CMK (cell line): ENCODE results near the gene PRPF8.

Experiments used
- DNase-seq: peaks from one replicate; pipeline ENCODE4 v3.0.0-alpha.2; 2010; ENCODE audit warnings: low read depth

Gene PRPF8

DNA sequence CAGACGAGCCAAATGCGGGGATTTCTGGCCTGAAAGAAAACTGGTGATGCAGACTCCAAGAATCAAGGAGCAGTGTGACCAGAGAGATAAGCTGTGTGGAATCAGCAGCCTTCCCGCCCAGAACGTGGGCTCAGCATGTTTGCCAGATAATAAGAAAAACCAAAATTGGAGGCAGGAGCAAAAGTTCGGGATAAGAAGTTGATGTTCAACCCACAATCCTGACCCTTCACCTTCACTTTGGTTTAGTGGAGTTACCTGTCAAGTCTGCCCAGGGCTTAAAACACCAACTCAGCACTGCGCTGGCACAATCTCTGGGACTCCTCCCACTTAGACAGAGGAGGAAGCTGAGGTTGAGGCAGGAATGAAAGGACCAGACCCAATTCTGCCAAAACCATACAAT, 59.1 kb downstream of the PRPF8 start:
- no peak for DNase-seq

DNA sequence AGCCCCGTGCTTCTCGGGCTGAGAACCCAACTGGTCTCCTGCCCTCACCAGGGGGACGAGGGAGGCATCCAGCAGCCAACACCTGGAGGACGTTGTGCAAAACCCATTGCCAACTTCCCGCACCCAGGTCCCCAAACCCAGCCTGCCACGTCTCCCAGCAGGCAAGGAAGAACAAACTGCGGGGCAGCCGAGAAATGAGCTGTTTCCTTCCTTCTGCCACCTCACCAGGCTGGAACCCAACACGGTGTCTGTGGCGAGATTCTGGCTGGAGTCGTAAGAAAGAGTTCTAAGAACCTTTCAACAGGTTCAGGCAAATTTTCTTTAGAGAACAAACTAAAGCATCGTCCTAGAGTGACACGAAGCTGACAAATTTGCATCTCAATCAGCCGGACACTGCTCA, 59.6 kb downstream of the PRPF8 start:
- DNase-seq = no peak

DNA sequence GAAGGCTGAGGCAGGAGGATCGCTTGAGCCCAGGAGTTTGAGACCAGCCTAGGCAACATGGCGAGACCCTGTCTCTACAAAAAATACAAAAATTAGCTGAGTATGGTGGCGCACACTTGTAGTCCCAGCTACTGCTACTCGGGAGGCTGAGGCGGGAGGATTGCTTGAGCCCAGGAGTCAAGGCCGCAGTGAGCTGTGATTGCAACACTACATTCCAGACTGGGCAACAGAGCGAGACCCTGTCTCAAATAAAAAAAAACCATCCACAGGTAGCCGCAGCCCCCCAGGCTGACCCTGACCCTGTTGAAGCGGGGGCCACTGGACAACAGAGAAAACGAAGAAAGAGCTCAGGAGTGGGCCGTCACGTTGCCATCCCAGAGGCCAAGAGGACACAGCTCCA, 60.0 kb downstream of the PRPF8 start:
- no peak for DNase-seq

DNA sequence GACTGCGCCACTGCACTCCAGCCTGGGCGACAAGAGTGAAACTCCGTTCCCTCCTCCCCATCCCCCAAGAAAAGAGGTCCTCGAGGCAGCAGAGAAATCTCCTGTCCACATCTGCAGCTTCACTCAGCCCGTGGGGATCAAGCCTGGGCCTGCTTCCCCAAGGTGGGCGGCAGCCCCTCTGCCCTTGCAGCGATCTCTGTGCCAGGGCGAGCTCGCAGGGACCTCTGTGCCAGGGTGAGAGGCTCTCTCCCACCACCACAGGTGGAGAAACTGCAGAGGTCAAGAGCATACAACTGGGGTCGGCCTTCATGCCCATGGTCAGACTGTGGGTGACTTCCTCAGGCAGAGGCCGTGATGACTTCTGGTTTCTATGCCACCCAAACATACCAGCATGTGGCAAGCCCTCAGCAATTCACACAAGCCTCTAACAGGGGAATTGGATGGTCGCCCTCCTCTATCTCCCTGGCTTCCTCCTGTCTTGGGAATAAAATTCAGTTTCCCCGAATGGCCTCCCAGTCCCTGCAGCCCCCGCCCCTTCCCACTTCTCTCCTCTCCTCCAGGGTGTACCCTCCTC, 61.5 kb downstream of the PRPF8 start:
- no peak for DNase-seq

DNA sequence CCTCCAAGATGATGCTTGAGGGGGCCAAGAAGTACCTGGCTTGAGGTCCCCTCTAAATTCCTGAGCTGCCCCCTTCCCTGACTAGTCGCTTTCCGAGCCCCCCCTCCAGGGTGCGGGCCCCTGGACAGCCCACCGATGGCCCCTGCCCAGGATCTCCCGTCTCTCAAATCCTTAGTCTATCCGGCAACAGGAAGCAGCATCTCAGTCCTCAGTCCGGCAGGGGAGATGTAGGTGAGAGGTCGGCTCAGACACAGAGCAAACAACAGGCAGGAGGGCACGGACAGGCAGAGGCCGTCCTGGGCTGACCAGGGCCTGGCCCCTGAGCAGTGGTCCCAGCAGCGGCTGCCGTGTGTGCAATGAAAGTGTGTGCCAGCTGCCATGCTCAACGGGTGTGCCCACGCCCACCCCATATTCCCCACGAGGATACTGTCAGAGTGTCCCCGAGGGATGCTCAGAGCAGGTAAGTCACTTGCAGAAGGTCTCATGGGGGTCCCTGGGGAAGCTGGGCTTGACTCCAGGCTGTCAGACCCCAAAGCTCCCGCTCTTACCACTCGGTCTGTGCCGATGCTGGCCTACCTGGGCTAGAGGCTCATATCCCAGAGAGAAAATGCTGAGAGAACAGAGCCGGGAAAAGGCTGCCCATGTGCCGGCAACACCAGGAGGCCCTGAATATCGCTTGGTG, 63.3 kb downstream of the PRPF8 start:
- no peak for DNase-seq

DNA sequence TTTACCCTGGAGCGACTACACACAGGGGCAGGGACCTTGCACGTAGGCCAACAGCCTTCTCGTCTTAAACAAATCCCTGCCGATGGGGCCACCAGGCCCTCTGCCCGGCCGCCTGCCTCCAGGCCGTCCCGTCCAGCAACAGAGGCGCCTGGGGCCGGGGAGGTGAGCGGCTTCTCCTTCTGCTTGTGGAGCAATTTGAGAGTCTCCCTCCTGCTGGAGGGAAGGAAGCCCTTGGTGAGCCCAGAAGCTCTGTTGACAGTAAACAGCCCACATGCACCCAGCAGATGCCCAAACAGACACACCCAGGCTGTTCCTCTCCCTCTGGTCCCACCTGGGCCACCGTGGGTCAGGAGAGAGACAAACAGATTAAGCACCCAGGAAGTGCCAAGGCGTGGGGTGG, 64.2 kb downstream of the PRPF8 start:
- DNase-seq = no peak

DNA sequence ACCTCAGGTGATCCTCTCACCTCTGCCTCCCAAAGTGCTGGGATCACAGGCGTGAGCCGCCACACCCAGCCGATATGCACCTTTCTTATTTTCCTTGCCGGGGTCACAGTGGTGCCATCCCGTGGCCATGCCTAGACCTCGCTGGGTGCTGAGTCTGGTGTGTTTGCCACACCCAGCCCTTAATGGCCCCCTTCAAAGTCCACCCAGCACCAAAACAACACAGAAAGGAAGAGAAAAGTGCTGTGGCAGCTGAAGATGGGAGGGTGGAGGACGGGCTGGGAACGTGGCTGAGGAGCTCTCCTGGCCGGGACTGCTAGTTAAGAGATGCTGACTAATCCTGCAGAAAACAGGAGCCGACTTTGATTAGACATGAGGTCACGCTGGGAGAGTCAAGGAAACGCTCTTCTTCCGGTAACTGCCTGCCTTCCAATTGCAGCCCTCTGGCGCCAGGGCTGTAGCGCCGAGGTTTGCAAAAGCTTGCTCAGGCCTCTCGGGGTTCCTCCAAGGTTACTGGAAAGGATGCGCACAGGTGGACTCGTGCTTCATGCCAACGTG, 67.0 kb downstream of the PRPF8 start:
- DNase-seq = no peak

DNA sequence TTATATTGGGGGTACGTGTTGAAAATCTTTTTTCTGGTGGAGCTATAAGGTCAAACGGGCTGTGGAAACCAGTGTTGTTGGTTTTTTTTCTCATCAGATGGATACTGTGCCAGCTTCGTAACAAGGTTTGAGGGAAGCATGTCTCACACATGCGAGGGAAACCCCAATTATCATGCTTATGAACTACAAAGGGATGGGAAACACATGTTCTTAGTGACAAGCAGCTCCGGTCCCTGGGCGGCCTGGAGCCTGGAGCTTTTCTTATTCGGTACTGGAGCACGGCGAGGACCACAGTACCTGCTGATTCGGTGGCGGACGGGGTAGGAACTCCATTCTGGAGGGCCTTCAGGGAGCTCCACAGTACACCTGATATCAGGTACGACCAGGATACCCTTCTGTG, 68.6 kb downstream of the PRPF8 start:
- no peak for DNase-seq

DNA sequence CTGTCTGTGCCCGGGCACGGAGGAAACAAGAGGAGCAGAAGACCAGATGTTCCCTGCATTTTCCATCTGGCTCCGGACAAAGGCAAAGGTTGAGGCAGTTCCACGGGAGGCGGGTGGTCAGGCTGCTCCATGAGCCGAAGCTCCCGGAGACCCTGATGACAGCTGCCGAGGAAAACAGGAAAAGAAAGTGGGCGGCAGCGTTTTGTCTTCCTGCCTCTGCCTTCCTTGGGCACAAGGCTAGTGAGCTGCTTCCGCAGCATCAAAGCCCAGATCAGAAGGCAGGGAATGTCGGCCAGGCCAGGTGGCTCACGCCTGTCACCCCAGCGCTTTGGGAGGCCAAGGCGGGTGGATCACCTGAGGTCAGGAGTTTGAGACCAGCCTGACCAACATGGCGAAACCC, 72.3 kb downstream of the PRPF8 start:
- DNase-seq = no peak

DNA sequence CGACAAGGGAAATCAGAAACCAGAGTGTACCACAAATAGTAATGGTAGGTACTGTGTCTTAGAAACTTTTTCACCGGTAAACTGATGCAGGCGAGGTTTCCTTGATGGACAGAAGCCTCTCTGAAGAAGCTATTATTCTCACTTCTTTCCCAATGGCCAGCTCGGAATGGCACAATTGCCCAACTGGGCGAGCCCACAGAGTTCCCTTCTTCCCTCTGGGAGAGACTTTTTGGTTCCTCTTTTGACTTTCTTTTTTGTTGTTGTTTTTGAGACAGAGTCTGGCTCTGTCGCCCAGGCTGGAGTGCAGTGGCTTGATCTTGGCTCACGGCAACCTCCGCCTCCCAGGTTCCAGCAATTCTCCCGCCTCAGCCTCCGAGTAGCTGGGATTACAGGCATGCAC, 73.0 kb downstream of the PRPF8 start:
- no peak for DNase-seq

DNA sequence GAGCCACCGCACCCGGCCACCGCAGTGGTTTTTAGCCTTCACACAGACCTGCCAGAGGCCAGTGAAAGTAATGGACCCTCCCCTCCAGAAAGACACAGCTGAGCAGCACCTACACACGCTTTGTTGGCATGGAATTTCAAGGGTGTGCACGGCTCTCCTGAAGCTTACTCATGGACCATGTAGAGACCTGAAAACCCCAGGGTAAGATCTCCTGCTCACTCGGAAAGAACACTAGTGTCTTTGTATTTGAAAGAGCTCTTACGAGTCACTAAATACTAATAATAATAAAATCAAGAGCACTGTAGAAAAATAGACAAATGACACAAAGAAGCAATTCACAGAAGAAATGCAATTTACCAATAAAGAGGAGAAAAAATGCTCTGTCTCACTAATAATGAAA, 76.0 kb downstream of the PRPF8 start:
- no peak for DNase-seq

DNA sequence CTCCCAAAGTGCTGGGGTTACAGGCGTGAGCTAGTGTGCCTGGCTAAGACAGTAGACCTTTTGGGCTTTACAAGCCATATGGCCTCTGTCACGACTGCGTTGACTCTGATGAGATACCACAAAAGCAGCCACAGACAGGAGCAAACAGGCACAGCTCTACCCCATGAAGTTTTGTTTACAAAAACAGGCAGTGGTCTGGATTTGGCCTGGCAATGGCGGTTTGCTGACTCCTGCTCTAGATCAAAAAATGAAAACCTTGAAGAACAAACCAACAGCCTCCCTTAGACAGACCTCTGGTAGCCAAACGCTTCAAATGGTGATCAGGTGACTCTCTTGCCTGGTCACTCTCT, 76.7 kb downstream of the PRPF8 start:
- no peak for DNase-seq

DNA sequence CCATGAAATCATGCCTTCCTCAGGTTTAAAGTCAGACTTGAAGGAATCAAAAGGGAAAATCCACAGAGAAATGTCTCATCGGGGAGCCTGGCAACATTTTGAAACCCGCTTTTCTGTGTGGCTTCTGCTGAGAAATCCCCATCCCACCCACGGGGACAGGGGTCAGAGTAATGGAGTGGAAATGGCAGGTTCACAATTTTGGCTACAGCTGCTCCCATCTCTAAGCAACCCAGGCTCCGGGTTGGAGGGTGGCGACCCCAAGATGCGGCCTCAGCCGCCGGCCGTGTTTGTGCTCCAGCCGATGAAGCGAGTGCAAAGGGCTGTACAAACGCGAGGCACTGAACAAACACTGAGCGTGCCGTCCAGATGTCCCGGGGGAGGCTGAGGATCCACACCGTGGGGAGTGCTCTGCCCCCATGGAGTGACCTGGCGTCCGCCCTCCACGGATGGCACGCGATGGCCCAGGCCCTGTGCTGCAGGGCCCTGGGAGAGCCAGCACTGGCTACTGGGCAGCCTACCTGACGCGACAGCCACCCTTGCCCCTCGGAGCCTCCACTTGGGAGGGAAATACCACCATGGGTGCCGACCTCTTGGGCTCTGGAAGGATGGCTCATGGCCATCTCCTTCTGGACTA, 78.2 kb downstream of the PRPF8 start:
- DNase-seq = no peak

DNA sequence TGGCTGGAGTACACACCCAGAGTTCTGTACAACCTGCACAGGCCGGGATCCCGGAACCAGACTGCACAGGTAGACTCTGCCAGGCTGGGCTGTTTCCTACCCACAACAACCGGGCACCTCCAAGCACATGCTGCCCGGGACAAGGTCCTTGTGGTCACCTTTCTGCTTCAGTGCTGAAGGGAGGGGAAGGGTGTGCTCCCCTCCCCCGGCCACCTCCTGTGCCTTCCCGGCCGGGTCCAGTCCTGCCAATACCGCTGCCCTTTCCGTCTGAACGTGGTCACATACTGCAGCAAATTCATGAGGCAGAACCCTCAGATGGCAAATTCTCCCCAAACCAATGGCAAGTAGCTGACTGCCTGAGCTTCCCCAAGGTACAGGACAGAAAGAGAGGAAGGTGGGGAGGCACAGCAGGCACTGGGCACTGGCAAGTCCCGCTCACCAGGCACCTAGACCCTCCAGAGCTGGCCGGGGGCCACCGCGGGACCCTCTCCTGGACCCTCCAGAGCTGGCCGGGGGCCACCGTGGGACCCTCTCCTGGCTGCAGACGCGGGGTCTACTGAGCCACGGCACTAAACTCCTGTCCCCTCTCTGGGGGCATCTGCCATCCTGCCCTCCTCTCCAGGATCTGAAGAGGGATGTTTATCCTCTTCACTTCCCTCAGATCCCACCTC, 78.9 kb downstream of the PRPF8 start:
- no peak for DNase-seq

DNA sequence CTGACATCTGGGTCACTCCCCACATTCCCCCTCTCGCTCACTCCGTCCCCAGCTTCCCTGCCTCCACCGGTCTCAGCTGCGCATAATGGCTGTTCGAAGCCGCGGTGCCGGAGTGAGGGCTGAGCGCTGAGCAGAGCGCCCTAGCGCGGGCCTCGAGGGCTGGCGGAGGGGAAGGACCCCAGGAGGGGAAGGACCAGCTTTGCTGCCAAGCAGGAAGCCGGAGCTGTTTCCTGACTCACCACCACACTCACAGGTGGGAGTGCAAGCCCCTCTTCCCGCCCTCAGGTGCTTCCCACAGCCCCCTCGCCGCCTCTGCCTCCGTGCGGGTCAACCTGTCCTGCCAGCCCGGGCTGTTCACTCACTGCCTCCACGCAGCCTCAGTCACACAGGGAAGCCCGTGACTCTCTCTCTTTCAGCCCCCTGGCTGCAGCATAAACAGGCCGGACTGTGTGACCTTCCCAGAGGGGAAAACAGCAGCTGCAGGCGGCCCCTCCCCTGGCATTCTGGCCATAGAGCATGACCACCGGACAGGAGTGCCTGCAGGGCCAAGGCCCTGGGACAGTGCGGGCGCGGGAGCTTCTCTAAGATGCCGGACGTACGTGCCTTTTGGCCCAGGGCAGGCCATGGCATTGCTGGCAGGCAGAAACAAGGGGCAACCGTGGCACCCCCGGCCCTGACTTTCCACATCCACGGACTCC, 79.7 kb downstream of the PRPF8 start:
- no peak for DNase-seq

DNA sequence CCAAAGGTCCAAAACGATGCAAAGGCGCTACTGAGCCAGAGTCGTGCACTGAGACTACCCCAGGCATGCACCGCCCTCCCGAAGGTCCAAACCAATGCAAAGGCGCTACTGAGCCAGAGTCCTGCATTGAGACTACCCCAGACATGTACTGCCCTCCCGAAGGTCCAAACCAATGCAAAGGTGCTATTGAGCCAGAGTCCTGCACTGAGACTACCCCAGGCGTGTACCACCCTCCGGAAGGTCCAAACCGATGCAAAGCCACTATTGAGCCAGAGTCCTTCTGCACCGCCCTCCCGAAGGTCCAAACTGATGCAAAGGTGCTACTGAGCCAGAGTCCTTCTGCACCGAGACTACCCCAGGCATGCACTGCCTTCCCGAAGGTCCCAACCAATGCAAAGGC, 83.1 kb downstream of the PRPF8 start:
- DNase-seq = no peak
